LNCAP (cell line): ENCODE results near the gene GEMIN2.

Experiments used
- CTCF ChIP-seq: fragments of 450-650 bp; IDR thresholded peaks from 2 replicates; pipeline ENCODE4 v1.5.1; 2017; ENCODE audit warnings: mild to moderate bottlenecking

Gene GEMIN2

GRCh38 chr14:39107591-39107996 is 6.5 kb upstream of the GEMIN2 start:
- peak; percentile 56 for TF ChIP-seq CTCF

GRCh38 chr14:39108791-39109190 is 5.3 kb upstream of the GEMIN2 start:
- TF ChIP-seq CTCF, result no peak

- no peak for TF ChIP-seq CTCF
Observed at GRCh38 chr14:39109893-39110715, 4.0 kb upstream of the GEMIN2 start.

- TF ChIP-seq CTCF, result no peak
Observed at GRCh38 chr14:39113685-39114072, 444 bp upstream of the GEMIN2 start.

- TF ChIP-seq CTCF, result no peak
Observed at GRCh38 chr14:39122330-39123138, 8.4 kb downstream of the GEMIN2 start.

GRCh38 chr14:39138440-39138839 is 24.3 kb downstream of the GEMIN2 start:
- no peak for TF ChIP-seq CTCF

- no peak for TF ChIP-seq CTCF
Observed at GRCh38 chr14:39140170-39140569, 26.0 kb downstream of the GEMIN2 start.
